RWPE1 (cell line): ENCODE measurements around the gene VWA8.
A peak's percentile ranks its signal among the peaks of the same experiment; 100 is the strongest.
"Not testable (repeated sequence)": the region's sequence is repeated elsewhere in the genome, so short reads cannot be mapped to it uniquely, and the experiment has no call there.

Experiments used
- CTCF ChIA-PET: fragments of 350-600 bp; sonication (Branson Sonifier 250); formaldehyde crosslinking; extraction: SDS; loops from one replicate; lab custom pipeline; 2021; lab: Yijun Ruan, JAX
- POLR2A ChIA-PET: fragments of 400-600 bp; formaldehyde crosslinking; extraction: SDS; loops from one replicate; lab custom pipeline; 2020; ENCODE audit warnings: antibody characterized with exemption; ENCODE audit not compliant: low non-redundant PET; lab: Yijun Ruan, JAX
- DNase-seq: peaks from one replicate; pipeline ENCODE4 v3.0.0; 2012; ENCODE audit warnings: low spot score
- H3K27ac ChIP-seq: fragments of 450-650 bp; 2 replicates; pipeline ENCODE4 v1.5.1; 2017
- CTCF ChIP-seq: fragments of 450-650 bp; conservative IDR thresholded peaks from 2 replicates; pipeline ENCODE4 v1.5.1; 2017; ENCODE audit warnings: low read depth, mild to moderate bottlenecking

Gene VWA8

DNA sequence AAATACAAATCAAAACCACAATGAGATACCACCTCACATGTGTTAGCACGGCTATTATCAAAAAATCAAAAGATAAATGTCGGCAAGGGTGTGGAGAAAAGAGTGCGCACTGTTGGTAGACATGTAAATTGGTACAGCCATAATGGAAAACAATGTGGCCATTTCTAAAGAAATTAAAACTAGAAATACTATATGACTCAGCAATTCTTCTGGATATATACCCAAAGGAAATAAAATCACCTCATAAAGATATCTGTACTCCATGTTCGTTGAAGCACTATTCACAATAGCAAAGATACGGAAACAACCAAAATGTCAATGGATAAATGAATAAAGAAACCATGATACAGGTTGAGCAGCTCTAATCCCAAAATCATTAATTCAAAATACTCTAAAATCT, 30.8 kb downstream of the VWA8 start:
- no peak for TF ChIP-seq CTCF

GRCh38 chr13:41928323-41928722, 32.6 kb downstream of the VWA8 start:
- H3K27ac ChIP-seq = no peak overlapping the region
- ChIA-PET CTCF (no interaction called here), POLR2A (no interaction called here)
- DNase-seq = no peak
- no peak for TF ChIP-seq CTCF

More for the DNA sequence above, 30.8 kb downstream of the VWA8 start:
- no peak overlapping the region for H3K27ac ChIP-seq
- ChIA-PET POLR2A (no interaction called here), CTCF (no interaction called here)
- no peak for DNase-seq

DNA sequence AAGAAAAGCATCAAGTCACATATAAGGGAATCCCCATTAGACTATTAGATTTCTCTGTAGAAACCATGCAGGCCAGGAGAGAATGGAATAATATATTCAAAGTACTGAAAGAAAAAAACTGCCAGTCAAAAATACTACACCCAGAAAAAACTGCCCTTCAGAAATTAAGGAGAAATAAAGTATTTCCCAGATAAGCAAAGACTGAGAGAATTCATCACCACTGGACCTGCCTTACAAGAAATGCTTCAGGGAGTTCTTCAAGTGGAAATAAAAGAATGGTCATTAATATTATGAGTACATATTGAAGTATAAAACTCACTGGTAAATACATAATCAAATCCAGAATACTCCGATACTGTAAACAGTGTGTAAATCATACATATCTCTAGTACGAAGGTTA, 35.9 kb downstream of the VWA8 start:
- ChIA-PET CTCF (interaction anchor here (0.6 kb wide), 1 partner anchor 12 kb away, joined by 4 read pairs; no protein-coding TSS in a partner anchor), POLR2A (no interaction called here)
- TF ChIP-seq CTCF = no peak
- no peak overlapping the region for H3K27ac ChIP-seq
- DNase-seq = no peak

- CTCF ChIA-PET, POLR2A ChIA-PET, DNase-seq, H3K27ac ChIP-seq: not testable (repeated sequence)
Observed at GRCh38 chr13:41922894-41923293, 38.0 kb downstream of the VWA8 start.

- H3K27ac ChIP-seq = no peak overlapping the region
- ChIA-PET CTCF (interaction anchor here (0.6 to 1.1 kb wide), 2 partner anchors 15 to 30 kb away, joined by 4 to 9 read pairs; no protein-coding TSS in a partner anchor), POLR2A (no interaction called here)
- no peak for TF ChIP-seq CTCF
- no peak for DNase-seq
Observed at GRCh38 chr13:41919741-41920487, 41.0 kb downstream of the VWA8 start.

- DNase-seq = no peak
- ChIA-PET CTCF (interaction anchor here (0.6 to 1.1 kb wide), 2 partner anchors 16 to 31 kb away, joined by 4 to 9 read pairs; no protein-coding TSS in a partner anchor), POLR2A (no interaction called here)
- no peak for TF ChIP-seq CTCF
- H3K27ac ChIP-seq = 0 out of 2 replicates have a peak overlapping the region, but pooled peaks have one; percentile 16
Observed at GRCh38 chr13:41919031-41919740, 41.7 kb downstream of the VWA8 start.
